ENCODE measurements around the gene PRKAG2.
"Not testable (repeated sequence)": the region's sequence is repeated elsewhere in the genome, so short reads cannot be mapped to it uniquely, and the experiment has no call there.

PRKAG2 gene

DNA sequence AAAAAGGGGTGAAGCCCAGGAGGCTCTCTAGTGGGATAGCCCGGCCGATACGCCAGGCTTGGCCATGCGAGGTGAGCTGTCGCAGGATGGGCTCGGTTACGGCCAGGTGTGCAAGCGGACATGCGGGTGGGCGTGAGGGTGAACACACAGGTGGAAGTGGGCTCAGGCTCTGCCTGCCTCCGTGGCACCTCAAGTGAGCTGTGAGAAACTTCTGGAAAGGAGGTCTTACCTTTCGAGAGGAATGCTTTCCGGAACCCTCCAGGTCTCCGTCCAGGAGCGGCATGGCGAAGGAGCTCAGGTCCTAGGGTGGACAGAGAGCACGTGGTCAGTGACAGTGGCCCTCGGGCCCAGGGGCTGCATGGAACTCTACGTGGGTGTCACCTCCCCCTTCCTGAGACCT, 90.7 kb downstream of the PRKAG2 start:
- no peaks in the 10 kb centered on the region for H3K9me3 ChIP-seq
- no peak overlapping the region for H3K4me3 ChIP-seq (ENCODE audit: low read depth in 1 of 2, low read length in 1 of 2)
- no peaks in the 10 kb centered on the region for H3K36me3 ChIP-seq
- TF ChIP-seq, protein P1, sequence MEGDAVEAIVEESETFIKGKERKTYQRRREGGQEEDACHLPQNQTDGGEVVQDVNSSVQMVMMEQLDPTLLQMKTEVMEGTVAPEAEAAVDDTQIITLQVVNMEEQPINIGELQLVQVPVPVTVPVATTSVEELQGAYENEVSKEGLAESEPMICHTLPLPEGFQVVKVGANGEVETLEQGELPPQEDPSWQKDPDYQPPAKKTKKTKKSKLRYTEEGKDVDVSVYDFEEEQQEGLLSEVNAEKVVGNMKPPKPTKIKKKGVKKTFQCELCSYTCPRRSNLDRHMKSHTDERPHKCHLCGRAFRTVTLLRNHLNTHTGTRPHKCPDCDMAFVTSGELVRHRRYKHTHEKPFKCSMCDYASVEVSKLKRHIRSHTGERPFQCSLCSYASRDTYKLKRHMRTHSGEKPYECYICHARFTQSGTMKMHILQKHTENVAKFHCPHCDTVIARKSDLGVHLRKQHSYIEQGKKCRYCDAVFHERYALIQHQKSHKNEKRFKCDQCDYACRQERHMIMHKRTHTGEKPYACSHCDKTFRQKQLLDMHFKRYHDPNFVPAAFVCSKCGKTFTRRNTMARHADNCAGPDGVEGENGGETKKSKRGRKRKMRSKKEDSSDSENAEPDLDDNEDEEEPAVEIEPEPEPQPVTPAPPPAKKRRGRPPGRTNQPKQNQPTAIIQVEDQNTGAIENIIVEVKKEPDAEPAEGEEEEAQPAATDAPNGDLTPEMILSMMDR (IDR thresholded peaks at IDR 0.05) = no peak
- H3K27me3 ChIP-seq = peaks cover 9% of the 10 kb centered on the region
- H3K27ac ChIP-seq = no peak overlapping the region
- H3K4me1 ChIP-seq (ENCODE audit: control insufficient read depth in 1 of 2, insufficient read depth in 1 of 2, low read depth in 1 of 2, low read length in 1 of 2) = peaks cover 8 to 11% of the 10 kb centered on the region in 2 experiments

GRCh38 chr7:151785681-151785965, 91.3 kb downstream of the PRKAG2 start:
- no peaks in the 10 kb centered on the region for H3K9me3 ChIP-seq
- peaks cover 9% of the 10 kb centered on the region for H3K27me3 ChIP-seq
- H3K36me3 ChIP-seq = no peaks in the 10 kb centered on the region
- TF ChIP-seq, protein P1 (IDR thresholded peaks at IDR 0.05) = no peak
- no peak overlapping the region for H3K27ac ChIP-seq
- H3K4me1 ChIP-seq (ENCODE audit: control insufficient read depth in 1 of 2, insufficient read depth in 1 of 2, low read depth in 1 of 2, low read length in 1 of 2) = peaks cover 8 to 11% of the 10 kb centered on the region in 2 experiments
- no peak overlapping the region for H3K4me3 ChIP-seq (ENCODE audit: low read depth in 1 of 2, low read length in 1 of 2)

DNA sequence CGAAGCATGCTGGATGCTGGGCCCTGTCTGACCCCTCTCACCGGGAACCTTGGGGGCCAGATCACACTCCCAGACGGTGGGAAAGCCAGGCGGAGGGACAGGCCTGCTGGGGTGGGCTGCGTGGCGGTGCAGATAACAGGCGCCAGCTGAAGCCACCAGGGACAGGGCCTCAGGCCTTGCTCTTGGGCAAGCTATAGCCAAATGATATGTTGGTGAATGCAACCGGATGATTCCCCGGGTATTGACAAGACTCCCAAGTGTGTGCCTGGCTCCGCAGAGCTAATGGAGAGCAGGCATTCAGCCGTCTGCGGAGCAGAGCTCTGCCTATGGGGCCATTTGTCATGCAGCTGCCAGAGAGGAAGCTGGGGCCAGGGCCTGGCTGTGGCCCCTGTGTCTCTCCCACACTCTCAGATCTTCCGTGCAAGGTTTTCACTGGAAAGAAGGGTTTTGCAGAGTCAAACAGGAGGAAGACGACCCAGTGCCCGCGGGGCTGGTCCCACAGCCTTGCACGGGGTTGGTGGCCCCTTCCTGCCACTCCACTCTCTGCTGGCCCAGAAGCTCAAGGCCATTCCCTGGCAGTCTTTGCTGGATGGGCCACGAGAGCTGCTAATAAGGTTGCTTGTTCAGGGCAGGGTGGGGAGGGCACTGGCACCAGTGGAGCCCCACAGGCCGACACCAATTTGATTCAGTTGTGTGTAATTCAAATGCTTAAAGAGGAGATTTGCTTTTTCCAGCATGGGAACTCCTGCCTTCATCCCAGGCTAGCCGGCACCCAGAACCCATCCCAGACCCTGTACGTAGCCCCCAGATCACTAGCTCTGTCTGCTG, 91.8 kb downstream of the PRKAG2 start:
- peaks cover 9% of the 10 kb centered on the region for H3K27me3 ChIP-seq
- TF ChIP-seq, protein P1 (IDR thresholded peaks at IDR 0.05) = no peak
- H3K4me3 ChIP-seq (ENCODE audit: low read depth in 1 of 2, low read length in 1 of 2) = no peak overlapping the region
- H3K36me3 ChIP-seq = no peaks in the 10 kb centered on the region
- H3K27ac ChIP-seq = no peak overlapping the region
- no peaks in the 10 kb centered on the region for H3K9me3 ChIP-seq
- peaks cover 8 to 11% of the 10 kb centered on the region in 2 experiments for H3K4me1 ChIP-seq (ENCODE audit: control insufficient read depth in 1 of 2, insufficient read depth in 1 of 2, low read depth in 1 of 2, low read length in 1 of 2)

- Histone ChIP-seq H3K27me3 (peaks cover 9% of the 10 kb centered on the region), H3K36me3 (no peaks in the 10 kb centered on the region), H3K9me3 (no peaks in the 10 kb centered on the region), H3K27ac (no peak overlapping the region), H3K4me1 (ENCODE audit: control insufficient read depth in 1 of 2, insufficient read depth in 1 of 2, low read depth in 1 of 2, low read length in 1 of 2) (peaks cover 8 to 11% of the 10 kb centered on the region in 2 experiments), H3K4me3 (ENCODE audit: low read depth in 1 of 2, low read length in 1 of 2) (no peak overlapping the region)
- TF ChIP-seq, protein P1 (IDR thresholded peaks at IDR 0.05) = no peak
These were observed 92.8 kb downstream of the PRKAG2 start for GRCh38 chr7:151783958-151784575.

DNA sequence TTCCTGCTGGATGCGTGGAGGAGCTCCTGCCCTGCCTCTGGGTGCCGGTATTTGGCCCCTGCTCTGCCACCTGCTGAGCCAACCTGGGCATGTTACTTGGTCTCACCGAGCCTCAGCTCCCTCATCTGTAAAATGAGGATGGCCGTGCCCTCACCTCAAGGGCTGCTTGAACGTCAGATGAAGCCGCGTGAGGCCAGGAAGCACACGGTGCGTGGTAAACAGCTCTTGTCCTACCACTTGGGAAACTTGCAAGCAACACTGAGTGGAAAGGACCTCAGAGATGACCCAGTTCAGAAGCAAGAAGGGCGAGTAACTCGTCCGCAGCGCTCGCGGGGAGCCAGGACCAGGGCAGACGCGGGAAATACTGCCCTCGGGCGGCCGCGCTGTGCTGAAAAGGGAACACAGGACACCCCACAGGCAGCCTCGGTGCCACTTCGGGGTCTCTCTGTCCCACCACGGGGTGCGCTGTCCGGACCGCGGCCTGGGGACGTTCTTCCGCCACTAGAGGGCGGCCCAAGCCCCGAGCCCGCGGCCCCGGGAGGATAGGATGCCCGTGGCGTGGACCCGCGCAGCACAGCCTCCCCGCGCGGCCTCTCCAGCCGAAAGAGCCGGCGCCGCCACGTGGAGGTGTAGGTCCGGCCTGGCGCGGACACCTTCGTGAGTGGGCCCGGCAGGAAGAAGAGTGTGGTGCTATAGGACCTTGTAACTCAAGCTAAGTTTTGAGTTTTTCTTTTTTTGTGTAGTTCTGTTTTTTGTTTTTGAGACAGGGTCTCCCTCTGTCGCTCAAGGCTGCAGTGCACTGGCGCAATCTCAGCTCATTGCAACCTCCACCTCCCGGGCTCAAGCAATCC, 94.1 kb downstream of the PRKAG2 start:
- H3K4me1 ChIP-seq (ENCODE audit: control insufficient read depth in 1 of 2, insufficient read depth in 1 of 2, low read depth in 1 of 2, low read length in 1 of 2) = peaks cover 8 to 11% of the 10 kb centered on the region in 2 experiments
- no peak overlapping the region for H3K4me3 ChIP-seq (ENCODE audit: low read depth in 1 of 2, low read length in 1 of 2)
- no peaks in the 10 kb centered on the region for H3K36me3 ChIP-seq
- peaks cover 9% of the 10 kb centered on the region for H3K27me3 ChIP-seq
- no peaks in the 10 kb centered on the region for H3K9me3 ChIP-seq
- no peak overlapping the region for H3K27ac ChIP-seq
- TF ChIP-seq, protein P1 (IDR thresholded peaks at IDR 0.05) = peak; percentile 59

- H3K4me1 ChIP-seq (ENCODE audit: control insufficient read depth in 1 of 2, insufficient read depth in 1 of 2, low read depth in 1 of 2, low read length in 1 of 2) = peaks cover 8 to 11% of the 10 kb centered on the region in 2 experiments
- not testable (repeated sequence) for H3K36me3 ChIP-seq; H3K27me3 ChIP-seq; H3K9me3 ChIP-seq; H3K4me3 ChIP-seq (ENCODE audit: low read depth in 1 of 2, low read length in 1 of 2); H3K27ac ChIP-seq
These were observed 94.7 kb downstream of the PRKAG2 start for GRCh38 chr7:151782256-151782597.

Measured in neutrophil (primary cell).